Smooth muscle cell (in vitro differentiated cells): ENCODE data around the gene SCO2. TPM values are rescaled to one million over a fixed set of nuclear protein-coding genes. Genes with fewer than 3 reads are reported as not detected.

ENCODE experiments used
- DNase-seq: peaks from one replicate; lab custom pipeline; 2025; ENCODE audit not compliant: unreplicated experiment; lab: John Stamatoyannopoulos, UW
- H2AFZ ChIP-seq: fragments of 200-600 bp; sonication (generic); 2 replicates; pipeline ENCODE4 v1.6.0; 2016; ENCODE audit warnings: antibody characterized with exemption, low read depth, mild to moderate bottlenecking
- H3F3A ChIP-seq: fragments of 200-600 bp; sonication (generic); 2 replicates; pipeline ENCODE4 v1.6.0; 2017; ENCODE audit warnings: antibody characterized with exemption, low read depth
- H3K27ac ChIP-seq: fragments of 200-600 bp; sonication (generic); 2 replicates; pipeline ENCODE4 v1.5.1; 2016; ENCODE audit warnings: low read depth, mild to moderate bottlenecking
- H3K27me3 ChIP-seq: fragments of 200-600 bp; sonication (generic); 2 replicates; pipeline ENCODE4 v1.6.1; 2016; ENCODE audit warnings: low read depth, mild to moderate bottlenecking
- H3K36me3 ChIP-seq: fragments of 200-600 bp; sonication (generic); 2 replicates; pipeline ENCODE4 v1.5.1; 2016; ENCODE audit warnings: low read depth
- H3K4me1 ChIP-seq: fragments of 200-600 bp; sonication (generic); 2 replicates; pipeline ENCODE4 v1.5.1; 2016; ENCODE audit warnings: low read depth
- H3K4me2 ChIP-seq: fragments of 200-600 bp; sonication (generic); 2 replicates; pipeline ENCODE4 v1.6.0; 2016; ENCODE audit warnings: mild to moderate bottlenecking
- H3K4me3 ChIP-seq: fragments of 200-600 bp; sonication (generic); 2 replicates; pipeline ENCODE4 v1.5.1; 2016; ENCODE audit warnings: mild to moderate bottlenecking
- H3K79me2 ChIP-seq: fragments of 200-600 bp; sonication (generic); 2 replicates; pipeline ENCODE4 v1.6.0; 2016; ENCODE audit warnings: low read depth, mild to moderate bottlenecking
- H3K9ac ChIP-seq: fragments of 200-600 bp; sonication (generic); 2 replicates; pipeline ENCODE4 v1.6.0; 2016; ENCODE audit warnings: low read depth
- H3K9me3 ChIP-seq: fragments of 200-600 bp; sonication (generic); replicated peaks from 2 replicates; pipeline ENCODE4 v1.5.1; 2016; ENCODE audit warnings: low read depth
- H4K20me1 ChIP-seq: fragments of 200-600 bp; sonication (generic); 2 replicates; pipeline ENCODE4 v1.6.0; 2016; ENCODE audit warnings: low read depth
- CTCF ChIP-seq: fragments of 200-600 bp; sonication (generic); IDR thresholded peaks from 2 replicates; pipeline ENCODE4 v1.5.1; 2017; ENCODE audit warnings: borderline replicate concordance, mild to moderate bottlenecking, antibody characterized with exemption; ENCODE audit not compliant: insufficient read depth, poor library complexity, severe bottlenecking
- WGBS: methylation state at CpG from one replicate; pipeline ENCODE4 v1.1.7; 2016; ENCODE audit warnings: low lambda C conversion rate; 5-methylcytosine and 5-hydroxymethylcytosine counted together
- polyA plus RNA-seq: library from polyadenylated mRNA; unstranded; fragments of >200 nt; fragmentation: Nextera tagmentation; extraction: Ambion mirVana; gene quantifications from 2 replicates; pipeline ENCODE4 v1.2.1, GENCODE V29; 2016
- total RNA-seq: library from RNA; depleted of rRNA; stranded (reverse); fragments of >200 nt; gene quantifications from 2 replicates; pipeline ENCODE4 v1.2.3, GENCODE V29; 2014

SCO2 gene
- total and polyA plus RNA-seq, 2 experiments from 2014 or later: 1.5 to 22.6 TPM

GRCh38 chr22:50488006-50488677 lies 37.3 kb downstream of the SCO2 start:
- TF ChIP-seq CTCF: no peak
- Histone ChIP-seq H4K20me1 (no peaks in the 10 kb centered on the region), H3K4me3 (no peak overlapping the region), H3K9ac (no peak overlapping the region), H3F3A (peaks cover 5% of the 10 kb centered on the region), H2AFZ (no peak overlapping the region), H3K4me2 (no peak overlapping the region), H3K79me2 (no peaks in the 10 kb centered on the region), H3K27me3 (no peaks in the 10 kb centered on the region), H3K27ac (no peak overlapping the region), H3K4me1 (no peaks in the 10 kb centered on the region), H3K9me3 (no peaks in the 10 kb centered on the region), H3K36me3 (no peaks in the 10 kb centered on the region)
- WGBS: 81% methylated on average over 9 of the region's 18 CpGs
- DNase-seq: no peak

- Histone ChIP-seq H3K79me2 (no peaks in the 10 kb centered on the region), H3F3A (peaks cover 5% of the 10 kb centered on the region), H4K20me1 (no peaks in the 10 kb centered on the region), H3K4me1 (no peaks in the 10 kb centered on the region), H3K4me3 (no peak overlapping the region), H3K27me3 (no peaks in the 10 kb centered on the region), H2AFZ (no peak overlapping the region), H3K9me3 (no peaks in the 10 kb centered on the region), H3K9ac (no peak overlapping the region), H3K4me2 (no peak overlapping the region), H3K27ac (no peak overlapping the region), H3K36me3 (no peaks in the 10 kb centered on the region)
- TF ChIP-seq CTCF: no peak
- WGBS: 92% methylated on average over 23 of the region's 23 CpGs
- DNase-seq: no peak
These were observed 38.0 kb downstream of the SCO2 start for GRCh38 chr22:50487290-50488005.

- Histone ChIP-seq H3K9ac (no peak within 1 kb of the TSS), H3K4me1 (peaks cover 3% of the 10 kb centered on the region), H3K36me3 (no peaks in the 10 kb centered on the region), H2AFZ (no peak within 1 kb of the TSS), H3K9me3 (no peaks in the 10 kb centered on the region), H3F3A (peaks cover 5% of the 10 kb centered on the region), H3K79me2 (peaks cover 4% of the 10 kb centered on the region), H3K4me3 (no peak within 1 kb of the TSS), H3K27ac (no peak within 1 kb of the TSS), H3K4me2 (no peak within 1 kb of the TSS), H3K27me3 (no peaks in the 10 kb centered on the region), H4K20me1 (no peaks in the 10 kb centered on the region)
- no peak for TF ChIP-seq CTCF
- DNase-seq: no peak
- 78% methylated on average over 23 of the region's 23 CpGs for WGBS
These were observed 38.7 kb downstream of the SCO2 start, which contains the start of gene MIOX for GRCh38 chr22:50486561-50487289. TSS of gene MIOX (plus strand) at chr22:50486859. CDS start at chr22:50486898, 39 bp downstream.
